ACC112 (cell line): ENCODE measurements around the gene ST8SIA3.

Experiments
- H2AFZ ChIP-seq: fragments of 200-600 bp; sonication (generic); one replicate; pipeline ENCODE4 v1.6.0; 2017; ENCODE audit warnings: antibody characterized with exemption, low read length; ENCODE audit not compliant: unreplicated experiment
- H3K27ac ChIP-seq: fragments of 200-600 bp; sonication (generic); 2 replicates; pipeline ENCODE4 v1.5.1; 2014; ENCODE audit warnings: low read depth, mild to moderate bottlenecking, antibody characterized with exemption, low read length, moderate library complexity
- H3K27me3 ChIP-seq: fragments of 200-600 bp; sonication (generic); 2 replicates; pipeline ENCODE4 v1.6.1; 2014; ENCODE audit warnings: mild to moderate bottlenecking, antibody characterized with exemption, low read length, moderate library complexity, mixed read lengths; ENCODE audit not compliant: insufficient read depth
- H3K36me3 ChIP-seq: fragments of 200-600 bp; sonication (generic); 2 replicates; pipeline ENCODE4 v1.6.1; 2016; ENCODE audit warnings: mild to moderate bottlenecking, antibody characterized with exemption, low read length, moderate library complexity, mixed read lengths; ENCODE audit not compliant: insufficient read depth
- H3K4me1 ChIP-seq: fragments of 200-600 bp; sonication (generic); one replicate; pipeline ENCODE4 v1.6.1; 2016; ENCODE audit warnings: low read length, mixed read lengths; ENCODE audit not compliant: insufficient read depth, unreplicated experiment, control insufficient read depth
- H3K4me3 ChIP-seq: fragments of 200-600 bp; sonication (generic); 2 replicates; pipeline ENCODE4 v1.5.1; 2014; ENCODE audit warnings: mild to moderate bottlenecking, low read depth, low read length
- H3K79me2 ChIP-seq: fragments of 200-600 bp; sonication (generic); one replicate; pipeline ENCODE4 v1.6.0; 2016; ENCODE audit warnings: low read length; ENCODE audit not compliant: control insufficient read depth, unreplicated experiment, insufficient read depth

Gene ST8SIA3

DNA sequence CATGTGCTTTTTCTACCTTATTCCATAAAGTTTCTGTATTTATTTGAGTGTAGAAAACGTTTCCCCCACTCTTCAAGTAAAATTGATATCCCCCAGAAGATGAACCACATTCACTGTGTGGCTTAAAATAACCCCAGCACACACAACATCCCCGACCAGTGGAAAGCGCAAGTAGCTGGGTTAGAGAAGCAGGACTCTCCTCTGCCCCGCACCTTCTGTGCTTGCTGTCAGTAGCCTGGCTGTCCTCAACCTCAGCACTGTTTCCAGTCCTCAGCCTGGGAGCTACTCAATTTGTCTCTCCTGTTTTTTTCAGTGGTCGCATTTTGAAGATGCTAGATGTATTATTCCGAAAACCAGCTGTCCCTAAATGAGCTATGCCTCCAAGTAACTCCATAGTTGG lies 18.0 kb upstream of the ST8SIA3 start:
- Histone ChIP-seq H3K4me1 (no peaks in the 10 kb centered on the region), H2AFZ (no peak overlapping the region), H3K4me3 (no peak overlapping the region), H3K36me3 (no peaks in the 10 kb centered on the region), H3K27me3 (peaks cover 8% of the 10 kb centered on the region), H3K27ac (no peak overlapping the region), H3K79me2 (no peaks in the 10 kb centered on the region)

DNA sequence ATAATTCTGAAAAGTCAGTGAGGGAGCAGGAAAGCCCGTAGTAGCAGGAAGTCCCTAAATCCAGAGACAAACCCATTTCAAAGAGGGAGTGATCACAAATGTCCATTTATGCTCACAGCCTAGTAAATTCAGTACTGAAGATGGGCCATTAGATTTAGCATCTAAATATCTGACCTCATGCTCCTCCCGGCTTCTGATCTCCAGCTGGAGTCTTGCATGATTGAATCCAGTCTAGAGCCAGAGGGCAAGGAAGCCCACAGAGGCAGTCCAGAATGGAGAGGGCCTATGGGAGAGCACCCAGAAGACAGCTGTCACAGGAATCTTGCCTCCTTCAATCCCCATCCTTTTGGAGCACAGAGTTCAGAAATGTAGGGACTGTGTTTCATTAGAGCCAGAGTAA lies 16.0 kb upstream of the ST8SIA3 start:
- Histone ChIP-seq H2AFZ (no peak overlapping the region), H3K27ac (no peak overlapping the region), H3K36me3 (no peaks in the 10 kb centered on the region), H3K27me3 (peaks cover 8% of the 10 kb centered on the region), H3K4me1 (no peaks in the 10 kb centered on the region), H3K4me3 (no peak overlapping the region), H3K79me2 (no peaks in the 10 kb centered on the region)

DNA sequence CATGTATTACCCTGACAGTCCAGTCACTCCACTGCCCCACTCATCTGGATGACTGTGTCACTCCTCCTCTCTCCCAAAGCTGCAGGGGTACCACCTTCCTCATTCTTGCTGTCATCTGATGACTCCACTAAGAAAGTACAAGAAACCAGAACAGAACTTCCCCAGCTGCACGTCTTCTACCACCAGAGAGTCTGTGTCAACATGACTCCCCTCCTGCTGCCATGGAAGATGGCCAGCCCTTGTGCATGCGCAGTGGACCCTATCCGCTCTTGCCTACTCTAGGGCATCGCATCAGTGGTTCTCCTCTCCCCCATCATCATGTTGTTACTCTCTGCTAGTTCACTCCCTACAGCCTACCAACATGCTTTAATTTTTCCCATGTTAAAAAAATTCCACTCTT lies 14.5 kb upstream of the ST8SIA3 start:
- Histone ChIP-seq H3K4me1 (no peaks in the 10 kb centered on the region), H2AFZ (no peak overlapping the region), H3K36me3 (no peaks in the 10 kb centered on the region), H3K4me3 (no peak overlapping the region), H3K27me3 (peaks cover 8% of the 10 kb centered on the region), H3K79me2 (no peaks in the 10 kb centered on the region), H3K27ac (no peak overlapping the region)

DNA sequence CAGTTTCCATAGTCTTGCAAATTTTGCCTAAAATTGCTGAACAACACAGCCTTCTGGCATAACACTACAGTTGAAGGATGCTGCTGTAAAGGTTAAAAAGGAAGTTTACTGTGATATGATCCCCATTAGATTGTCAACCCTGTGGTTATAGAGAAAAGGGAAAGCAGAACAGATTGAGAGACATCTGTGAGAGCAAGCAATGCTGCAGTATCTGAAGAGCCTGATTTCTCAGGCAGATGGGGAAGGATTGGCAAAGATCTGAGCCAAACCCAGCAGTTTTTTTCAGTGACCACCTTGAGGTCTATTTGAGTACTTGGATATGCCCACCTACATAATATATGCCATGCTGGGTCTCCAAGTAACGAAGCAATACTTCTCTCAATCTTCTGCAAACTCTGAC lies 8.5 kb upstream of the ST8SIA3 start:
- H3K27ac ChIP-seq, result no peak overlapping the region

DNA sequence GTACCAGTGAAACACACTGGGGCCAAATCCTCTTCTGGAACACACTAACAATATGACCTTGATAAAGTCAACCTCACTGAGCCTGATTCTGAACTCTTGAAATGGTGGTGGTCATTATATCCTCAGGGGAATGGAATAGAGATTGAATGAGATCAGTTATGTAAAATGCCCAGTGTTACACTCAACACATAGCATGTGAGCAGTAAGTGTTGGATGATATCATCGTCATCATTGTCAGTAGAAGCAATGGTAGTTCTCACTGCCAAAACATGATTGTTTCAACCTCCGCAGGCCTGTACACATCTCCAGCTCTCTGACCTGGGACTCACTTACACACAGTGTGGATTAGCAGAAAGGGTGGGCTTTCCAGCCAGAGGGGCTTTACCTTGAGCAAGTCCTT lies 5.5 kb upstream of the ST8SIA3 start:
- Histone ChIP-seq H3K36me3 (no peaks in the 10 kb centered on the region), H3K79me2 (no peaks in the 10 kb centered on the region), H3K4me3 (no peak overlapping the region), H3K27me3 (peaks cover 27% of the 10 kb centered on the region), H3K4me1 (no peaks in the 10 kb centered on the region), H3K27ac (no peak overlapping the region), H2AFZ (no peak overlapping the region)

More for the DNA sequence above, 8.5 kb upstream of the ST8SIA3 start:
- Histone ChIP-seq H3K79me2 (no peaks in the 10 kb centered on the region), H3K27me3 (0 out of 2 replicates have a peak, but pooled peaks cover 4% of the 10 kb centered on the region), H2AFZ (no peak overlapping the region), H3K4me1 (no peaks in the 10 kb centered on the region), H3K36me3 (no peaks in the 10 kb centered on the region), H3K4me3 (no peak overlapping the region)

DNA sequence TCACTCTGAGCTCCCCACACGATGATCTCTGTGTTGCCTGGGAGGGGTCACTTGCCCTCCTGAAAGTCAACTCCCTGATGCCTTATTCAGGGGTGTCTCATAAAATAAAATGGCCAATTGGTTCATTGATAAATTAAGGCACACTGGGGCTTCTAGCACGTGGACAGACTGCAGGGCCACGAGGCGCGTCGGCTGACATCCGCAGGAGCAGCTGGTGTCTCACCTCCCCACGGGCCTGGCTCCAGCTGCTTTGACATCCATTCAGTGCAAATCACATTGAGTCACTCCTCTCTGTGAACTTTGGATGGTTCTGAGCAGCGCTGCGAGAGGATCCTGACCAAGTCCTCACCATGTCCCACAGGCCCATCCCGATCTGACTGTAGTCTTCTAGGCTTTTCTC lies 4.6 kb upstream of the ST8SIA3 start:
- Histone ChIP-seq H3K27ac (no peak overlapping the region), H3K4me1 (no peaks in the 10 kb centered on the region), H3K36me3 (no peaks in the 10 kb centered on the region), H3K27me3 (peaks cover 34% of the 10 kb centered on the region), H3K79me2 (no peaks in the 10 kb centered on the region), H2AFZ (no peak overlapping the region), H3K4me3 (no peak overlapping the region)

- Histone ChIP-seq H3K27ac (no peak overlapping the region), H3K36me3 (no peaks in the 10 kb centered on the region), H2AFZ (no peak overlapping the region), H3K79me2 (no peaks in the 10 kb centered on the region), H3K4me3 (no peak overlapping the region), H3K27me3 (peaks cover 78% of the 10 kb centered on the region), H3K4me1 (no peaks in the 10 kb centered on the region)
Measured at GRCh38 chr18:57352761-57353136, 392 bp downstream of the ST8SIA3 start.

DNA sequence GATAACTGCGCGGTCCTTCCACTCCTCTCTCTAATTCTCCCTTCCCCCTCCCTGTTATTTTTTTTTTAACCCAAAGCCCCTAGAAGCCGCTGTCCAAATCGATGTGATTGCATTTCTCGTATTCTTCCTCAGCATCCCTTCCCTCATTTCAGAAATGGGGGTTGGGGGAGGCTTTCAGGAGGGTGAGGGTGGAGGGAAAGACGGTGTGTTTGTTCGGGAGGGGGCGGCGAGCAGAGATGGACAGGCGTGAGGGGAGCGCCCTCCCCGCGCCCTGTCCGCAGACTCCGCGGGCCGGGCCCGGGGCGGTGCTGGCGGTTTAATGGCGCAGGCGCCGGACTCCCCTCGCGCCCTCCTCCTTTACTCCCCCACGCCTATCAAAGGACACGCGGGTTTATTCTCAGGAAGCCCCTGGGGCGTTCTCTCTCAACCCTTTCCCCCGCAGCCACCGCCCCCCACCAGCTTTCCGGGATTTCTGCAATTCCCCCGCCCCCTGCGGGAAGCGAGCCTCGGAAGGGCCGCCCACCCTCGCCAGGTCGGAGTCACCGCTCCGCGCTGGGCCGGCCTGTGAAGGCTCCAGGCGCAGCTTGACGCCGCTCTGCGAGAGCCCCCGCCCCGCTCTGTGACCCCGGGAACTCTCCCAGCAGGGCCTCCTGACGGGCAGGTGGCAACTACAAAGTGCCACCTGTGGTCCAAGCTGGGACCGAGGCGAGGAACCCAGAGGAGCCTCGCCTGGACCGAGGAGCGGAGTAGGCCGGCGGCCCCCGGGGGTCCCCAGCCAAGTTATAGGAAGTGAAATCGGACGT lies 981 bp downstream of the ST8SIA3 start:
- Histone ChIP-seq H3K27ac (no peak overlapping the region), H3K36me3 (no peaks in the 10 kb centered on the region), H2AFZ (no peak overlapping the region), H3K4me1 (no peaks in the 10 kb centered on the region), H3K79me2 (no peaks in the 10 kb centered on the region), H3K27me3 (peaks cover 81% of the 10 kb centered on the region), H3K4me3 (no peak overlapping the region)

DNA sequence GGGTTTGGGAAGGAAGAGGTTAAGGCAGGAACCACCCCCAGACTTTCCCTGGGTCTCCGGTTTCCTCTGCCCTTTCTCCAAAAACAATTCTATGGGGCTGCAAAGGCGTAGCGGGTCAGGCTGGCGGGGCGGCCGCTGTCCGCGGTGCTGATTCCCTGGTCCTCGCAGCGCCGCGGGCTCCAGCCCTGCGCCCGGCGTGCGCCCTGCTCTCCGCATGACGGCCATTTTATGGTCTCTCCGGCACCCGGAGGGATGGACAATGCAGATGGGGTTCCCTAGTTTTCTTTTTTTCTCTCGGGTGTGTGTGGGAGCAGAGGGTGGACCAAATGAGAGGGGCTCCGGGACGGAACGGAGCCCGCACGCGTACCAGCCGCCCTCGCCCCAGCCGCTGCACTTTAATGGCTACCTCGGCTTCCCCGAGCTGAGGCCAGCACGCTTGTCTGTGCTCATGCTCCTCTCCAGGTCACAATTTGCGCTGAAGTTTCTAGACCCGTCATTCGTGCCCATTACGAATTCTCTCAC lies 1.6 kb downstream of the ST8SIA3 start:
- H2AFZ ChIP-seq, result no peak overlapping the region

GRCh38 chr18:57359433-57359832 lies 7.1 kb downstream of the ST8SIA3 start:
- Histone ChIP-seq H3K27me3 (peaks cover 40% of the 10 kb centered on the region), H3K27ac (no peak overlapping the region), H2AFZ (no peak overlapping the region), H3K4me3 (no peak overlapping the region), H3K36me3 (no peaks in the 10 kb centered on the region), H3K4me1 (no peaks in the 10 kb centered on the region), H3K79me2 (no peaks in the 10 kb centered on the region)

More for the DNA sequence above, 1.6 kb downstream of the ST8SIA3 start:
- peaks cover 81% of the 10 kb centered on the region for H3K27me3 ChIP-seq
- H3K4me3 ChIP-seq, result no peak overlapping the region
- no peaks in the 10 kb centered on the region for H3K79me2 ChIP-seq
- no peaks in the 10 kb centered on the region for H3K4me1 ChIP-seq
- H3K27ac ChIP-seq, result no peak overlapping the region
- H3K36me3 ChIP-seq, result no peaks in the 10 kb centered on the region

DNA sequence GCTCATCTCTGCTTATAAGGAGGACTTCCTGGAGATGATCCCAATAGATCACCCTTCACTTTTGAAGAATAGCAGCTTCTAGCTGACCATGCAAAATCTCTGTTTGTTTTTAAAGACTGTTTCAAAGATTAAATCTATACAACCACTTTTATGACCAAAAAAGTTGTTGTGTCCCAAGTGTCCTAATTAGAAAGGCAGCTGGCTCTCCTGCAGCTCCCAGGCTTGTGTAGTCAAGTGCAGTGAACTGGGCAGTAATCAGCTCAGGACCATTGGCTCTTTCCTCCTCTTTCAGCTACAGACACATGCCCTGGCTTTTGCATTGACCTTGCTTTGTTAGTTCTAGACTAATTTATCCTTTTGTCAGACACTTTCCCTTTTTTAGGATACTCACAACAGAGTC lies 10.4 kb downstream of the ST8SIA3 start:
- no peak overlapping the region for H3K27ac ChIP-seq

More for the DNA sequence above, 10.4 kb downstream of the ST8SIA3 start:
- H2AFZ ChIP-seq, result no peak overlapping the region
- H3K27me3 ChIP-seq, result peaks cover 9% of the 10 kb centered on the region; the same call in 1 of the 2 replicates
- H3K79me2 ChIP-seq, result no peaks in the 10 kb centered on the region
- H3K36me3 ChIP-seq, result no peaks in the 10 kb centered on the region
- no peak overlapping the region for H3K4me3 ChIP-seq
- H3K4me1 ChIP-seq, result no peaks in the 10 kb centered on the region
